HL-60 (cell line): ENCODE measurements around the gene GTPBP1.

ENCODE experiments used
- CTCF ChIP-seq: IDR thresholded peaks from one replicate; pipeline ENCODE4 v1.5.1; 2011; ENCODE audit warnings: low read length, control low read depth, inconsistent platforms; ENCODE audit not compliant: insufficient read depth
- GABPA ChIP-seq: IDR thresholded peaks from 2 replicates; pipeline ENCODE4 v1.6.1; 2012; ENCODE audit warnings: low read depth
- POLR2AphosphoS5 ChIP-seq: IDR thresholded peaks from 2 replicates; pipeline ENCODE4 v1.6.1; 2012; ENCODE audit warnings: low read depth
- REST ChIP-seq: IDR thresholded peaks from 2 replicates; pipeline ENCODE4 v1.6.1; 2012; ENCODE audit warnings: low read depth; ENCODE audit not compliant: insufficient replicate concordance
- SPI1 ChIP-seq: IDR thresholded peaks from 2 replicates; pipeline ENCODE4 v1.6.1; 2012; ENCODE audit warnings: low read depth, mild to moderate bottlenecking, borderline replicate concordance

GRCh38 chr22:38732251-38732815, 26.6 kb downstream of the GTPBP1 start:
- TF ChIP-seq CTCF (no peak), GABPA (no peak), POLR2AphosphoS5 (no peak; the same call in 1 of the 2 replicates), SPI1 (no peak), REST (no peak)
